ENCODE measurements around the gene MN1.

MN1 gene

GRCh38 chr22:27785831-27786230 is 15.7 kb downstream of the MN1 start:
- H3K9ac ChIP-seq (ENCODE audit: low read length): no peak overlapping the region
- no peaks in the 10 kb centered on the region for H3K27me3 ChIP-seq (ENCODE audit: control insufficient read depth, insufficient read depth, low read length)
- no peak overlapping the region for H3K4me3 ChIP-seq (ENCODE audit: low read length)
- H3K9me3 ChIP-seq (ENCODE audit: control insufficient read depth, low read length): no peaks in the 10 kb centered on the region
- H3K36me3 ChIP-seq (ENCODE audit: control insufficient read depth, insufficient read depth, low read length): no peaks in the 10 kb centered on the region
- H3K4me1 ChIP-seq (ENCODE audit: control insufficient read depth, insufficient read depth, low read length): no peaks in the 10 kb centered on the region

- Histone ChIP-seq H3K9ac (ENCODE audit: low read length) (no peak overlapping the region), H3K9me3 (ENCODE audit: control insufficient read depth, low read length) (no peaks in the 10 kb centered on the region), H3K4me1 (ENCODE audit: control insufficient read depth, insufficient read depth, low read length) (no peaks in the 10 kb centered on the region), H3K4me3 (ENCODE audit: low read length) (no peak overlapping the region), H3K27me3 (ENCODE audit: control insufficient read depth, insufficient read depth, low read length) (no peaks in the 10 kb centered on the region), H3K36me3 (ENCODE audit: control insufficient read depth, insufficient read depth, low read length) (no peaks in the 10 kb centered on the region)
Observed at GRCh38 chr22:27784120-27784475, 17.5 kb downstream of the MN1 start.

GRCh38 chr22:27783436-27784119 is 18.0 kb downstream of the MN1 start:
- Histone ChIP-seq H3K4me1 (ENCODE audit: control insufficient read depth, insufficient read depth, low read length) (no peaks in the 10 kb centered on the region), H3K9ac (ENCODE audit: low read length) (no peak overlapping the region), H3K4me3 (ENCODE audit: low read length) (no peak overlapping the region)

DNA sequence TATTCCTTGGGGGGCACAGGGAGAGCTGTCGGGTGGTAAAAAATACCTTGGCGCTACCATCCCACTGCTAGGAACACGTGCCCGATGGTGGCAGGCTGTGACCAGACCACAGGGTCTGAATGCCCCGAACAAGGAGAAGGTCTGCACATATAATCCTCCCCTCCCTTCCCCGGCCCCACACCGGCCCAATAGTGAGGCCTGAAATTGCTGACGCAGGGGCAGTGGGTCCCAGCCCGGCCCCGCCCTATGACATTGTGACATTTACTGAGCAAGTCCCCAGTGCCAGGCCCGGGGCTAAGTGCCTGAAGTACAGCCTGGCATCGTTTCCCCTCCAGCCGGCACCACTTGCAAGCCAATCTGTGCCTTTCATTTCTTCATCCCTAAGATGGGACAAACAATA is 19.5 kb downstream of the MN1 start:
- no peaks in the 10 kb centered on the region for H3K9me3 ChIP-seq (ENCODE audit: control insufficient read depth, low read length)
- H3K9ac ChIP-seq (ENCODE audit: low read length): no peak overlapping the region
- no peak overlapping the region for H3K4me3 ChIP-seq (ENCODE audit: low read length)
- no peaks in the 10 kb centered on the region for H3K27me3 ChIP-seq (ENCODE audit: control insufficient read depth, insufficient read depth, low read length)
- peaks cover 2% of the 10 kb centered on the region for H3K4me1 ChIP-seq (ENCODE audit: control insufficient read depth, insufficient read depth, low read length)
- H3K36me3 ChIP-seq (ENCODE audit: control insufficient read depth, insufficient read depth, low read length): no peaks in the 10 kb centered on the region

More at GRCh38 chr22:27783436-27784119, 18.0 kb downstream of the MN1 start:
- no peaks in the 10 kb centered on the region for H3K36me3 ChIP-seq (ENCODE audit: control insufficient read depth, insufficient read depth, low read length)
- H3K27me3 ChIP-seq (ENCODE audit: control insufficient read depth, insufficient read depth, low read length): no peaks in the 10 kb centered on the region
- H3K9me3 ChIP-seq (ENCODE audit: control insufficient read depth, low read length): no peaks in the 10 kb centered on the region

DNA sequence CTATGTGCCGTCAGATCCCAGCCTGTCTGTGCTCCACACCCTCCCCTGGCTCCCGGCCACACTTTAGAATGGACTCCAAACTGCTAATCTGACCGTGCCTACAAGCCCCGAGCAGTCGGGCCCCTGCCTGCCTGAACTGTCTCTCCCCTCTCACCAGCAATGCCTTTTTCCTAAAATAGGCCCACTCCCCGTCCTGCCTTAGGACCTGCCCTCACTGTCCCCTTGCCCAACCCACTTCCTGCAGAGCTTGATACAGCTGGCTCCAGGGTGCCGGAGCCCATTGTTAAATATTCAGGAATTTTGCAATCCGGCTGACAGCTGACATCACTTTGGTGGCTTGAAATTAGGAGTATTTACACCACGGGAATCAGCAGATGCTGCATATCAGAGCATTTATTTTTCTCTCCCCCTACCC is 21.4 kb downstream of the MN1 start:
- H3K36me3 ChIP-seq (ENCODE audit: control insufficient read depth, insufficient read depth, low read length): no peaks in the 10 kb centered on the region
- no peak overlapping the region for H3K4me3 ChIP-seq (ENCODE audit: low read length)
- H3K27me3 ChIP-seq (ENCODE audit: control insufficient read depth, insufficient read depth, low read length): peaks cover 14% of the 10 kb centered on the region
- no peaks in the 10 kb centered on the region for H3K9me3 ChIP-seq (ENCODE audit: control insufficient read depth, low read length)
- no peak overlapping the region for H3K9ac ChIP-seq (ENCODE audit: low read length)
- H3K4me1 ChIP-seq (ENCODE audit: control insufficient read depth, insufficient read depth, low read length): peaks cover 21% of the 10 kb centered on the region

GRCh38 chr22:27779643-27780042 is 21.9 kb downstream of the MN1 start:
- no peak overlapping the region for H3K4me3 ChIP-seq (ENCODE audit: low read length)
- no peaks in the 10 kb centered on the region for H3K9me3 ChIP-seq (ENCODE audit: control insufficient read depth, low read length)
- no peak overlapping the region for H3K9ac ChIP-seq (ENCODE audit: low read length)
- H3K27me3 ChIP-seq (ENCODE audit: control insufficient read depth, insufficient read depth, low read length): peaks cover 15% of the 10 kb centered on the region
- peaks cover 23% of the 10 kb centered on the region for H3K4me1 ChIP-seq (ENCODE audit: control insufficient read depth, insufficient read depth, low read length)
- no peaks in the 10 kb centered on the region for H3K36me3 ChIP-seq (ENCODE audit: control insufficient read depth, insufficient read depth, low read length)

DNA sequence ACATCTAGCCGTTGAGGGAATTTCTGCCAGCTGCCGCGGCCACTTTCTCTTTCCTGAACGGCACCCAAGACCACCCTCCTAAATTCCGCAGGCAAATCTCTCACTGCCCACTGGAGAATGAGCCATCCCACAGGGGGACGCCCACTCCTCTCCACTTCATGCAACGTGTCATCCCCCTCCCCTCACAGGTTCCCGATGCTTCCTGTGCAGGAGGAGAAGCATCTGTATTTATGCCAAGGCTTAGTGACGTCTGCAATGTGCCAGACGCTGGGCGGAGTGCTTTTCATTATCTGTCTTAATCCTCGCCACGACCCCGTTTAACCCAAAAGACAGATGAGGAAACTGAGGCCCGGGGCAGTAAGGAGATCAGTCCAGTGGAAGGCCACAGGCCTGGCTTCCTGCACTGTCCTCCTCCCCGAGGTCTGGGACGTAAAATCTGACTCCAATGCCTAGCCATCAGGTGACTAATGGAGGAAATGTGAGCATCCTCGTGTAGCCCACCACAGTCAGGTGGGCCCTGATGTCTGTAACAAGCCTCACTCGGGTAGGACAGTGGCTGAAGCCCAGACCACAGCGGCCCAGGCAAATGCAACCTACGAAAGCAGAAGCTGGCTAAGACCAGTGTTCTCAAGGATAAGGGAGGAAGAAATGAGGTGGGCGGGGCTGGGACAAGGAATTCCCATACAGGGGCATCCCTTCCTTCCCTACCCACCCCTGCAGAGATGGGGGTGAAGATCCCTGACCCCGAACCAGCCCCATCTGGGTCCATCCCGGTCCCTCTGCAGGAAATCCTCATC is 23.1 kb downstream of the MN1 start:
- Histone ChIP-seq H3K9ac (ENCODE audit: low read length) (no peak overlapping the region), H3K4me1 (ENCODE audit: control insufficient read depth, insufficient read depth, low read length) (peaks cover 23% of the 10 kb centered on the region), H3K4me3 (ENCODE audit: low read length) (no peak overlapping the region), H3K9me3 (ENCODE audit: control insufficient read depth, low read length) (no peaks in the 10 kb centered on the region), H3K27me3 (ENCODE audit: control insufficient read depth, insufficient read depth, low read length) (peaks cover 15% of the 10 kb centered on the region), H3K36me3 (ENCODE audit: control insufficient read depth, insufficient read depth, low read length) (no peaks in the 10 kb centered on the region)

DNA sequence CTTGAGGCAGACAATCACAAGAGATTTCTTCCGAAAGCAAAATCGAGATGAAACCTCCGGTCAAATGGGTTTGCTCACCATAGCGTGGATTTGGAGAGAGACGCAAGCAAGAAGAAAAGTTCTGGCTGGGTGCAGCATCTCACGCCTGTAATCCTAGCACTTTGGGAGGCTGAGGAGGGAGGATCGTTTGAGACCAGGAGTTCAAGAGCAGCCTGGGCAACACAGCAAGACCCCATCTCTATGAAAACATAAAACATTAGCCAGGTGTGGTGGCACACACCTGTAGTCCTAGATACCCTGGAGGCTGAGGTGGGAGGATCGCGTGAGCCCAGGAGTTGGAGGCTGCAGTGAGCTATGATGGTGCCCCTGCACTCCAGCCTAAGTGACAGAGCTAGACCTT is 24.4 kb downstream of the MN1 start:
- Histone ChIP-seq H3K4me3 (ENCODE audit: low read length) (no peak overlapping the region), H3K36me3 (ENCODE audit: control insufficient read depth, insufficient read depth, low read length) (no peaks in the 10 kb centered on the region), H3K4me1 (ENCODE audit: control insufficient read depth, insufficient read depth, low read length) (peaks cover 23% of the 10 kb centered on the region), H3K27me3 (ENCODE audit: control insufficient read depth, insufficient read depth, low read length) (peaks cover 15% of the 10 kb centered on the region), H3K9ac (ENCODE audit: low read length) (no peak overlapping the region), H3K9me3 (ENCODE audit: control insufficient read depth, low read length) (no peaks in the 10 kb centered on the region)

DNA sequence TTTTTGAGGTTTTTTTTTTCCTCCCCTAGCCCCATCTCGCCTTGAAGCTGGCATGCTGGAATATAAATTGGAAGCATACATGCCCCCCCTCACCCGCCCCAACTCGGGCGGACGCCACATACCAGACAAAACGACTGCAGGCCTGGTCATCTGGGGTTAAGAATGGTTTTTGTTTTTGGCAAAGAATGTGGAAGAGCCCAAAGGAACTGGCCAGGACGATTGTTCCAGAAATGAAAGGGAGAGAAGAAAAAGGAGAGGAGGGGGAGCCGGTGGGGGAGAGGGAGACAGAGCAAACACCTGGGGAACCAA is 25.0 kb downstream of the MN1 start:
- H3K4me3 ChIP-seq (ENCODE audit: low read length): no peak overlapping the region
- H3K4me1 ChIP-seq (ENCODE audit: control insufficient read depth, insufficient read depth, low read length): peaks cover 23% of the 10 kb centered on the region
- no peaks in the 10 kb centered on the region for H3K36me3 ChIP-seq (ENCODE audit: control insufficient read depth, insufficient read depth, low read length)
- H3K9ac ChIP-seq (ENCODE audit: low read length): no peak overlapping the region
- no peaks in the 10 kb centered on the region for H3K9me3 ChIP-seq (ENCODE audit: control insufficient read depth, low read length)
- peaks cover 15% of the 10 kb centered on the region for H3K27me3 ChIP-seq (ENCODE audit: control insufficient read depth, insufficient read depth, low read length)

- H3K9me3 ChIP-seq (ENCODE audit: control insufficient read depth, low read length): no peaks in the 10 kb centered on the region
- peaks cover 15% of the 10 kb centered on the region for H3K27me3 ChIP-seq (ENCODE audit: control insufficient read depth, insufficient read depth, low read length)
- H3K9ac ChIP-seq (ENCODE audit: low read length): no peak overlapping the region
- H3K4me3 ChIP-seq (ENCODE audit: low read length): no peak overlapping the region
- no peaks in the 10 kb centered on the region for H3K36me3 ChIP-seq (ENCODE audit: control insufficient read depth, insufficient read depth, low read length)
- H3K4me1 ChIP-seq (ENCODE audit: control insufficient read depth, insufficient read depth, low read length): peaks cover 23% of the 10 kb centered on the region
Observed at GRCh38 chr22:27775758-27776649, 25.6 kb downstream of the MN1 start.

DNA sequence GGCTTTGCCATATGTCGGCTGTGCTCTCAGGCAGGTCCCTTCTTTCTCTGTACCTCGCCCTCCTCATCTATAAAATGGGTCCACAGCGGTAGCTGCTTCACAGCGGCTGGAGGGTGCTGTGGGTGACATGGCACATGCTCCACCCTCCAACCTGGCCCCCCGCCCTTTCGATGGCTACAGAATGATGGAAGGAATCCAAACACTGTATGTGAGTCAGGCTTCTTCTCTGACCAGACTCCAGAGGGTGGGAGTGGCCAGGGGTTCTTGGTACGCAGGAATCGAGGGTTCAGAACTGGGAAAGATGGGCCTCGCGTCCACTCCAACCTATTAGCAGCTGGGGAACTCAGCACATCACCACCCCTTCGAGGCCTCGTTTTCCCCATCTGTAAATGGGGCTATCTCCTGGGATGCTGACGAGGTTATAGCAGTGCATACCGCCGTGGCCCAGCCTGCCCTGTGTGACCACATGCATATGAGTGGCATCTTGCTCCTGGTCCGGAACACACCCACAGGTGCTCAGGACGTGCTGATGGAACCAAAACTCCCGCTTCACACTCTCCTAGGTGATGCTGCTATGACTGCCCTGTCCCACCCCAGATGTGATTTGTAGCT is 26.4 kb downstream of the MN1 start:
- H3K4me1 ChIP-seq (ENCODE audit: control insufficient read depth, insufficient read depth, low read length): peaks cover 23% of the 10 kb centered on the region
- H3K9me3 ChIP-seq (ENCODE audit: control insufficient read depth, low read length): no peaks in the 10 kb centered on the region
- H3K27me3 ChIP-seq (ENCODE audit: control insufficient read depth, insufficient read depth, low read length): peaks cover 15% of the 10 kb centered on the region
- H3K9ac ChIP-seq (ENCODE audit: low read length): no peak overlapping the region
- no peak overlapping the region for H3K4me3 ChIP-seq (ENCODE audit: low read length)
- H3K36me3 ChIP-seq (ENCODE audit: control insufficient read depth, insufficient read depth, low read length): no peaks in the 10 kb centered on the region

DNA sequence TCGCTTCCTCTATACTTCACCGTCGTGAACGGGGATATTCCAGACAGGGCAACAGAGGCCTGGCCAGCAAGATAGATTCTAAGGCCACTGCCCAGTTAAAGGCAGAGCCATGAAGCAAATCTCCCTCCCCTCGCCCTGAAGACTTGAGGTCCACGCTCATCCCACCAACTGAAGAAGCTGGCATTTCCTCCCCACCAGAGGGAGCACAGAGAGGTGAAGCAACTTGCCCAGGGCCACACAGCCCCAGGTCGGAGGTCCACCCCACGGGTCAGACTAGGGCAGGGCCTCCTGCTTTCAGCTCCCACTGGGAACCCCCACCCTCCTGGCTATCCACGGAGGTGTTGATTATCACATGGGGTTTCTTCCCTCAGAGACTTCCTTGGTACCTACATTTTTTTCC is 27.4 kb downstream of the MN1 start:
- Histone ChIP-seq H3K9ac (ENCODE audit: low read length) (no peak overlapping the region), H3K4me1 (ENCODE audit: control insufficient read depth, insufficient read depth, low read length) (peaks cover 23% of the 10 kb centered on the region), H3K36me3 (ENCODE audit: control insufficient read depth, insufficient read depth, low read length) (no peaks in the 10 kb centered on the region), H3K9me3 (ENCODE audit: control insufficient read depth, low read length) (no peaks in the 10 kb centered on the region), H3K27me3 (ENCODE audit: control insufficient read depth, insufficient read depth, low read length) (peaks cover 15% of the 10 kb centered on the region), H3K4me3 (ENCODE audit: low read length) (no peak overlapping the region)
